Measurements from ENCODE around the gene NUP58. TPM values are rescaled to one million over a fixed set of nuclear protein-coding genes. Genes with fewer than 3 reads are reported as not detected.

Gene NUP58
- 144 and 145 TPM in 2 replicates for total RNA-seq

GRCh38 chr13:25301347-25302113, at the start of gene NUP58:
TSS of gene NUP58 (plus strand) at chr13:25301625. CDS start at chr13:25301774, 149 bp downstream.

GRCh38 chr13:25286969-25287961, 14.2 kb upstream of the NUP58 start, which contains the start of gene MTMR6:
TSS of gene MTMR6 (minus strand) at chr13:25287488. CDS start at chr13:25287247, 241 bp downstream.

GRCh38 chr13:25371875-25372283, 70.5 kb downstream of the NUP58 start, which contains the start of gene ATP8A2:
TSS of gene ATP8A2 (plus strand) at chr13:25371974. CDS start at chr13:25372213, 239 bp downstream.

Other genes starting within 250 kb of the NUP58 start
- under 0.01 and 0.21 TPM in 2 replicates for gene PABPC3, start 205.5 kb upstream of the NUP58 start, total RNA-seq
- gene AMER2, start 129.3 kb upstream of the NUP58 start, total RNA-seq: not detected in 2 replicates
- gene MTMR6, start 14.1 kb upstream of the NUP58 start, total RNA-seq: 20.7 and 31.6 TPM in 2 replicates
- gene ATP8A2, start 70.3 kb downstream of the NUP58 start, total RNA-seq: under 0.01 and 2.2 TPM in 2 replicates